ENCODE data around the gene FOSB. TPM values are rescaled to one million over a fixed set of nuclear protein-coding genes. Genes with fewer than 3 reads are reported as not detected.

FOSB gene
- total RNA-seq, 1 donor from 2014 or later = 20.6 TPM

DNA sequence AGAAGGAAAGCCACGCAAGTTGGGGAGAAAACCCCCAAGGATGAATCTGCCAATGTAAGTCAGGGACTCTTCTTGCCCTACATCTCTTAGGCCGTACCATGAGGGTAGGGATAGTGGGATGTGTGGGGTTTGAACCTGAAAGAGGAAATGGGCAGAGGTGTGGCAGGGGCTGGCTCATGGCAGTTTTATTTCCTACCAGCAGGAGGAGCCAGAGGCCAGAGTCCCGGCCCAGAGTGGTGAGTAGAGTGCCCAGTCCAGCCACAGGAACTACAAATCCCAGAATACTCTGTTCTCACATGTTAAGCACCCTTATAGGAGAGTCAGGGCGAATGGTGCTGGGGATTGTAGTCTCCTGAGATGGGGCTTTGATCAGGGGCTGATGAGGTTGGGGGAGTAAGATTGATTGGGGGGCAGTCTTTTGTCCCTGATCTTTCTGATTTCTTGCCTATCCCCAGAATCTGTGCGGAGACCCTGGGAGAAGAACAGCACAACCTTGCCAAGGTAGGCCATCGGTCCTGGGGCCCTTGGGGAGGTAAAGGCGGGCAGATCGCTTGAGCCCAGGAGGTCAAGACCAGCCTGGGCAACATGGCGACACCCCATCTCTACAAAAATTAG, 56.0 kb downstream of the FOSB start:
- intact Hi-C loops (cut with DNase I) = loop anchor here (1.0 kb wide), 1 partner anchor 119 kb away; no protein-coding TSS in a partner anchor

DNA sequence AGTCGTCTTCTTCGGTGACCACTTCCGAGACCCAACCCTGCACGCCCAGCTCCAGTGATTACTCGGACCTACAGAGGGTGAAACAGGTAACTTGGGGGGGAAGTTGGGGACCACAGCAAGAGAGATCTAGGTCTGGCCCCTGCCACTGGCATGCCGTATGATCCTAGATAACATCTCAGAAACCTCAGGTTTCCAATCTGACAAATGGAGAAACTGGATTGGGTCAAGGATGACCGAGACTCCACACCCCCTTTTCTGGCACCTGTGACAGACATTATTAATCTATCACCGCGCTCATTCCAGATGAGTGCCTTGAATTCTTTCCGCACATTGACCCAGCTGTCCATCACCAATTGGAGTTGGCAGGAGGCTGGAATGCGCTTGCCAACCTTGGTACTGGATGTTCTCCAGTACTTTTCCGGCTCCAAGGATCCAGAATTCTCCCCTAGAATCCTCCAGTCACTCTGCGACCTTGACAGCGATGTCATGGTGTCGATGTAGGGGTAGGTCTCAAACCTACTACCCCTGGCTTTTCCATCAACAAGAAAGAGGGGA, 56.9 kb downstream of the FOSB start:
- Histone ChIP-seq H3K27me3 (no peaks in the 10 kb centered on the region), H3K4me3 (no peak overlapping the region), H3K36me3 (peaks cover 0 to 44% of the 10 kb centered on the region in 2 donors), H3K4me1 (peaks cover 27% of the 10 kb centered on the region), H3K9me3 (no peaks in the 10 kb centered on the region), H3K27ac (no peak overlapping the region)
- intact Hi-C loops (cut with DNase I) = loop anchor here (1.0 kb wide), 1 partner anchor 118 kb away; no protein-coding TSS in a partner anchor
- DNase-seq (ENCODE audit: extremely low spot score in 2 of 2) = no peak
- no peak for TF ChIP-seq POLR2AphosphoS5 (IDR thresholded peaks at IDR 0.05; ENCODE audit: insufficient read depth in 1 of 2, low read depth in 1 of 2)
- no peak for TF ChIP-seq POLR2A (IDR thresholded peaks at IDR 0.05)
- TF ChIP-seq, protein P1, sequence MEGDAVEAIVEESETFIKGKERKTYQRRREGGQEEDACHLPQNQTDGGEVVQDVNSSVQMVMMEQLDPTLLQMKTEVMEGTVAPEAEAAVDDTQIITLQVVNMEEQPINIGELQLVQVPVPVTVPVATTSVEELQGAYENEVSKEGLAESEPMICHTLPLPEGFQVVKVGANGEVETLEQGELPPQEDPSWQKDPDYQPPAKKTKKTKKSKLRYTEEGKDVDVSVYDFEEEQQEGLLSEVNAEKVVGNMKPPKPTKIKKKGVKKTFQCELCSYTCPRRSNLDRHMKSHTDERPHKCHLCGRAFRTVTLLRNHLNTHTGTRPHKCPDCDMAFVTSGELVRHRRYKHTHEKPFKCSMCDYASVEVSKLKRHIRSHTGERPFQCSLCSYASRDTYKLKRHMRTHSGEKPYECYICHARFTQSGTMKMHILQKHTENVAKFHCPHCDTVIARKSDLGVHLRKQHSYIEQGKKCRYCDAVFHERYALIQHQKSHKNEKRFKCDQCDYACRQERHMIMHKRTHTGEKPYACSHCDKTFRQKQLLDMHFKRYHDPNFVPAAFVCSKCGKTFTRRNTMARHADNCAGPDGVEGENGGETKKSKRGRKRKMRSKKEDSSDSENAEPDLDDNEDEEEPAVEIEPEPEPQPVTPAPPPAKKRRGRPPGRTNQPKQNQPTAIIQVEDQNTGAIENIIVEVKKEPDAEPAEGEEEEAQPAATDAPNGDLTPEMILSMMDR (IDR thresholded peaks at IDR 0.05) = no peak

More for the DNA sequence above, 56.0 kb downstream of the FOSB start:
- Histone ChIP-seq H3K4me3 (no peak overlapping the region), H3K27me3 (no peaks in the 10 kb centered on the region), H3K4me1 (peaks cover 18% of the 10 kb centered on the region), H3K36me3 (peaks cover 0 to 50% of the 10 kb centered on the region in 2 donors), H3K27ac (no peak overlapping the region), H3K9me3 (no peaks in the 10 kb centered on the region)
- TF ChIP-seq, protein P1 (IDR thresholded peaks at IDR 0.05) = peak; percentile 87 to 98 (median 88)
- TF ChIP-seq POLR2A (IDR thresholded peaks at IDR 0.05) (no peak), POLR2AphosphoS5 (IDR thresholded peaks at IDR 0.05; ENCODE audit: insufficient read depth in 1 of 2, low read depth in 1 of 2) (peak in 1 of 2 donors; percentile 63)
- no peak for DNase-seq (ENCODE audit: extremely low spot score in 2 of 2)

Small RNAs within 50 kb of the gene (microRNA-seq; reads per million reads assigned to microRNA genes)
- gene MIR6088 (ENCODE audit: borderline number of aligned reads, borderline replicate concordance) = not detected

Small RNAs within 50 kb of the gene (small RNA-seq; reads per million reads assigned to genes)
- gene MIR6088 = not detected

Other genes starting within 250 kb of the FOSB start
- 6.1 TPM for gene EXOC3L2, start 222.6 kb upstream of the FOSB start, total RNA-seq
- 16.7 TPM for gene MARK4, start 216.7 kb upstream of the FOSB start, total RNA-seq
- not detected for gene CKM, start 145.1 kb upstream of the FOSB start, total RNA-seq
- gene KLC3, start 127.2 kb upstream of the FOSB start, total RNA-seq = 20.9 TPM
- gene ERCC2, start 97.4 kb upstream of the FOSB start, total RNA-seq = 17.9 TPM
- 111 TPM for gene PPP1R13L, start 62.9 kb upstream of the FOSB start, total RNA-seq
- gene POLR1G, start 61.4 kb upstream of the FOSB start, total RNA-seq = 2.2 TPM
- gene ERCC1, start 44.1 kb upstream of the FOSB start, total RNA-seq = 123 TPM
- gene RTN2, start 29.1 kb downstream of the FOSB start, total RNA-seq = 13.0 TPM
- gene PPM1N, start 30.4 kb downstream of the FOSB start, total RNA-seq = 3.9 TPM
- 103 TPM for gene VASP, start 39.5 kb downstream of the FOSB start, total RNA-seq
- gene OPA3, start 116.8 kb downstream of the FOSB start, total RNA-seq = 6.6 TPM
- 3.4 TPM for gene GPR4, start 134.2 kb downstream of the FOSB start, total RNA-seq
- gene EML2, start 171.4 kb downstream of the FOSB start, total RNA-seq = 74.9 TPM
- gene GIPR, start 200.2 kb downstream of the FOSB start, total RNA-seq = 3.4 TPM
- 180 TPM for gene SNRPD2, start 224.0 kb downstream of the FOSB start, total RNA-seq
- gene QPCTL, start 224.7 kb downstream of the FOSB start, total RNA-seq = 4.7 TPM